HepG2 (cell line): ENCODE data around the gene USB1. TPM values are rescaled to one million over a fixed set of nuclear protein-coding genes. Genes with fewer than 3 reads are reported as not detected.

Experiments used
- ATF7-NPFF ChIP-seq: sonication (generic); formaldehyde crosslinking; IDR thresholded peaks from 2 replicates; pipeline ENCODE4 v1.8.1; 2023; ENCODE audit warnings: mild to moderate bottlenecking, low read depth, missing genetic modification reagents, moderate library complexity
- BATF2 ChIP-seq: sonication (generic); formaldehyde crosslinking; IDR thresholded peaks from 2 replicates; pipeline ENCODE4 v1.8.0; 2022; ENCODE audit warnings: mild to moderate bottlenecking, missing genetic modification reagents, moderate library complexity
- BCL6 ChIP-seq: IDR thresholded peaks from 2 replicates; pipeline ENCODE4 v1.6.1; 2016; ENCODE audit warnings: missing genetic modification reagents, missing compliant biosample characterization
- GATAD2A ChIP-seq: IDR thresholded peaks from 2 replicates; pipeline ENCODE4 v1.6.1; 2016
- HBP1 ChIP-seq: IDR thresholded peaks from 2 replicates; pipeline ENCODE4 v1.6.1; 2016; ENCODE audit warnings: low read depth, control low read depth
- NCOA2 ChIP-seq: sonication (generic); formaldehyde crosslinking; IDR thresholded peaks from 2 replicates; pipeline ENCODE4 v1.8.0; 2022; ENCODE audit warnings: inconsistent platforms
- SOX13 ChIP-seq, 3 experiments: fragments of 450-650 bp in 1 of 3; sonication (generic) in 1 of 3; formaldehyde crosslinking in 1 of 3; IDR thresholded peaks in 2 of 3; conservative IDR thresholded peaks in 1 of 3; 2 replicates each; pipeline versions ENCODE4 v1.5.0 to v1.6.1; 2016 to 2020; ENCODE audit warnings: antibody characterized with exemption in 1 of 3, mild to moderate bottlenecking in 1 of 3, missing compliant biosample characterization in 1 of 3, missing genetic modification reagents in 1 of 3, moderate library complexity in 1 of 3
- SOX5 ChIP-seq: IDR thresholded peaks from 2 replicates; pipeline ENCODE4 v1.6.1; 2016; ENCODE audit warnings: borderline replicate concordance
- TIGD3 ChIP-seq: sonication (generic); formaldehyde crosslinking; IDR thresholded peaks from 2 replicates; pipeline ENCODE4 v1.5.1; 2020; ENCODE audit warnings: mild to moderate bottlenecking, missing genetic modification reagents, borderline replicate concordance
- ZBTB39 ChIP-seq: sonication (generic); formaldehyde crosslinking; IDR thresholded peaks from 2 replicates; pipeline ENCODE4 v1.5.0; 2020; ENCODE audit warnings: missing genetic modification reagents
- ZC3H13 ChIP-seq: sonication (generic); formaldehyde crosslinking; IDR thresholded peaks from 2 replicates; pipeline ENCODE4 v1.8.1; 2023; ENCODE audit warnings: mild to moderate bottlenecking, missing genetic modification reagents, moderate library complexity
- ZFX ChIP-seq: sonication (generic); formaldehyde crosslinking; IDR thresholded peaks from 2 replicates; pipeline ENCODE4 v1.4.0; 2020; ENCODE audit warnings: mild to moderate bottlenecking, low read depth, missing genetic modification reagents, moderate library complexity
- ZNF382 ChIP-seq: sonication (generic); formaldehyde crosslinking; IDR thresholded peaks from 2 replicates; pipeline ENCODE4 v1.5.0; 2020; ENCODE audit warnings: missing genetic modification reagents, mild to moderate bottlenecking, borderline replicate concordance
- polyA plus RNA-seq, 8 experiments: library from polyadenylated mRNA; depleted of rRNA in 3 of 8; stranded (reverse) in 7 of 8; unstranded in 1 of 8; fragments of >200 nt; fragmentation: Illumina TruSeq in 4 of 8; extraction: Trizol in 4 of 8; gene quantifications; 2 replicates each; pipeline versions ENCODE4 v1.2.1 to v1.2.3, GENCODE V29; 2011 to 2016; ENCODE audit warnings: low read depth in 4 of 8, missing spikeins in 1 of 8, mixed read lengths in 1 of 8; ENCODE audit not compliant: insufficient read depth in 1 of 8
- total RNA-seq, 5 experiments: library from RNA; depleted of rRNA; stranded (reverse); fragments of >200 nt; fragmentation: Illumina TruSeq; extraction: Trizol; gene quantifications; 2 replicates each; pipeline ENCODE4 v1.2.3, GENCODE V29; 2016; ENCODE audit warnings: low read depth in 1 of 5

Gene USB1
- total and polyA plus RNA-seq, 2 of the 13 experiments (the other 11 are each of a cell fraction or from before 2014, with no cell fraction given): 16.7 to 65.4 TPM

GRCh38 chr16:58001781-58002415 lies 691 bp downstream of the USB1 start (continued):
- TF ChIP-seq BATF2 (CRISPR knock-in tag) (0 out of 2 replicates have a peak, but pooled peaks have one; percentile 31), ZNF382 (no peak), ZFX (peak; percentile 6; the same call in 1 of the 2 replicates), BCL6 (CRISPR knock-in tag) (0 out of 2 replicates have a peak, but pooled peaks have one; percentile 22), SOX13 (IDR thresholded peaks at IDR 0.05) (0 out of 2 replicates have a peak, but pooled peaks have one; percentile 45), SOX13 (CRISPR knock-in tag; conservative IDR thresholded peaks at IDR 0.05 in 1 of 2, IDR thresholded peaks at IDR 0.05 in 1 of 2) (peak in 1 of 2 experiments; percentile 74; a peak in 1 of 4 replicates), NCOA2 (CRISPR knock-in tag) (0 out of 2 replicates have a peak, but pooled peaks have one; percentile 24), ZC3H13 (CRISPR knock-in tag) (peak; percentile 53; the same call in 1 of the 2 replicates), ATF7-NPFF (CRISPR knock-in tag) (peak; percentile 3; the same call in 1 of the 2 replicates), SOX5 (CRISPR knock-in tag) (peak; percentile 44; the same call in 1 of the 2 replicates), ZBTB39 (CRISPR knock-in tag) (no peak), GATAD2A (CRISPR knock-in tag) (peak; percentile 50), TIGD3 (peak; percentile 44; the same call in 1 of the 2 replicates), HBP1 (CRISPR knock-in tag) (no peak)
